Thyroid gland (tissue), 4 donors: ENCODE results near the gene CSTB.

ENCODE experiments used
- POLR2A ChIP-seq, 2 donors: fragments of 450-650 bp; IDR thresholded peaks; one replicate each; pipeline ENCODE4 v1.6.1; 2017; ENCODE audit warnings: antibody characterized with exemption in 2 of 2, mild to moderate bottlenecking in 2 of 2, moderate library complexity in 1 of 2
- TF ChIP-seq, protein P1 (sequence below), 6 experiments: fragments of 200-600 bp in 3 of 6; fragments of 450-650 bp in 3 of 6; sonication (generic) in 3 of 6; IDR thresholded peaks; one replicate each; pipeline ENCODE4 v1.5.1; 2016 to 2019; ENCODE audit warnings: antibody characterized with exemption in 6 of 6, mild to moderate bottlenecking in 2 of 6, inconsistent platforms in 1 of 6, moderate library complexity in 1 of 6

DNA sequence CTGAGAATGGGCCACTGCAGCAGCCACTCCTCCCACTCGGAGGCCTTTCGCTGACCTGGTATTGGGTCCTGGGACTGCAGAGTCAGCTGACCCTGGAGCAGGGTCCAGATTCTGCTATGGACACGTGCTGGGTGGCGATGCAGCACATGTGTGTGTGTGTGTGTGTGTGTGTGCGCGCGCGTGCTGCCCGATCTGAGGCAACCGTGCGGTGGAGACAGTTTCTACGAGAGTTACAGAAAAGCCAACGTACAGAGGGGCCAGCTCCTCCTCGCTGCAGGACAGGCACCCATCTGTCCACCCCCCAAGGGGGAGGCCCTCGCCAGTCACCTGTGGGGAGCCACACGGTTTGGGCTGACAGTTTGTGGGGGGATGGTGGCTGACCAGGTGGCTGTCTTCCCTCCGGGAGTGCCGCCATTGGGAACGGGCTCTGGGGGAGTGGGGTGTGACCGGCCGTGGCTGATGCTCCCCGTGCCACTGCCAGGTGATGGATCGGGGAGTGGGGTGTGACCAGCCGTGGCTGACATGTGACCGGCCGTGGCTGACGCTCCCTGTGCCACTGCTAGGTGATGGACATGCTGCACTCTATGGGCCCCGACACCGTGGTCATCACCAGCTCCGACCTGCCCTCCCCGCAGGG is 24.0 kb downstream of the CSTB start:
- TF ChIP-seq, protein P1, sequence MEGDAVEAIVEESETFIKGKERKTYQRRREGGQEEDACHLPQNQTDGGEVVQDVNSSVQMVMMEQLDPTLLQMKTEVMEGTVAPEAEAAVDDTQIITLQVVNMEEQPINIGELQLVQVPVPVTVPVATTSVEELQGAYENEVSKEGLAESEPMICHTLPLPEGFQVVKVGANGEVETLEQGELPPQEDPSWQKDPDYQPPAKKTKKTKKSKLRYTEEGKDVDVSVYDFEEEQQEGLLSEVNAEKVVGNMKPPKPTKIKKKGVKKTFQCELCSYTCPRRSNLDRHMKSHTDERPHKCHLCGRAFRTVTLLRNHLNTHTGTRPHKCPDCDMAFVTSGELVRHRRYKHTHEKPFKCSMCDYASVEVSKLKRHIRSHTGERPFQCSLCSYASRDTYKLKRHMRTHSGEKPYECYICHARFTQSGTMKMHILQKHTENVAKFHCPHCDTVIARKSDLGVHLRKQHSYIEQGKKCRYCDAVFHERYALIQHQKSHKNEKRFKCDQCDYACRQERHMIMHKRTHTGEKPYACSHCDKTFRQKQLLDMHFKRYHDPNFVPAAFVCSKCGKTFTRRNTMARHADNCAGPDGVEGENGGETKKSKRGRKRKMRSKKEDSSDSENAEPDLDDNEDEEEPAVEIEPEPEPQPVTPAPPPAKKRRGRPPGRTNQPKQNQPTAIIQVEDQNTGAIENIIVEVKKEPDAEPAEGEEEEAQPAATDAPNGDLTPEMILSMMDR (IDR thresholded peaks at IDR 0.05), result no peak
- no peak for TF ChIP-seq POLR2A (IDR thresholded peaks at IDR 0.05)
